ENCODE data around the gene SDC4.

DNA sequence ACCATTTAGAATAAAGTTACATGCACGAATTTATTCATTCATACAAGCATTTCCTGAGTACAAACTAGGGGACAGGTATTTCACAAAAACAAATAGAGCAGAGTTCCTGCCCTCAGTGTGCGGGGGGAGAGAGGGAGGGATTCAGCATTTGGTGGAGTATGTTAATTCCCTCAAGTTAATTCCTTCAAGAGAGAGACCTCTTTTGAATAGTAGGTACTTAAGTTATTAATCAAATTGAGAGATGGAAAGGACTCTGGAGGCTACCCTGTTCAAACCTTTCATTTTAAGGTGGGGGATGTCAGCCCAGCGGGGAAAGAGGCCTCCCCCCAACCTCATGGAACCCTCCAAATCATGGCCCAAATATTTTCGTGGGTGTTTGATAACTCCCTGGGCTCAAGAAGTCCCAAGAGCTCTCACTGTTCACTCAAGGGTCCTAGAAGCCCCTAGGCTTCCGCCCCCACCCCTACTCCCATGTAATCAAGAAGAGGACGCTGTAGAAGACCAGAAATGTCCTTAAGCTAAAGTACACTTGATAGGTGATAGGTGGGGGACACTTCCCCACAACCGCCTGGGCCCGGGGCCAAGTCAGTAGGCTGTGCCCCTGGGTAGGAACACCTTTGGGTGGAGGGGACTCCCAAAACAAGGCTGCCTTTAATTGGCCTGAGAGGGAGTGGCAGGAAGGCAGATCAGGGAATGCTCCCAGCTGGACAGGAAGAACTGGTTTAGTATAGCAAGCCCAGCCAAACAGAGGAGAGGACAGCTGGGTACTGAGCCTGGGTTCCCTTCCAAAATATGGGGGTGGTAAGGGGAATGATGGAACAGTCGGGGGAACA lies 2.9 kb downstream of the SDC4 start:
- TF ChIP-seq, protein P1, sequence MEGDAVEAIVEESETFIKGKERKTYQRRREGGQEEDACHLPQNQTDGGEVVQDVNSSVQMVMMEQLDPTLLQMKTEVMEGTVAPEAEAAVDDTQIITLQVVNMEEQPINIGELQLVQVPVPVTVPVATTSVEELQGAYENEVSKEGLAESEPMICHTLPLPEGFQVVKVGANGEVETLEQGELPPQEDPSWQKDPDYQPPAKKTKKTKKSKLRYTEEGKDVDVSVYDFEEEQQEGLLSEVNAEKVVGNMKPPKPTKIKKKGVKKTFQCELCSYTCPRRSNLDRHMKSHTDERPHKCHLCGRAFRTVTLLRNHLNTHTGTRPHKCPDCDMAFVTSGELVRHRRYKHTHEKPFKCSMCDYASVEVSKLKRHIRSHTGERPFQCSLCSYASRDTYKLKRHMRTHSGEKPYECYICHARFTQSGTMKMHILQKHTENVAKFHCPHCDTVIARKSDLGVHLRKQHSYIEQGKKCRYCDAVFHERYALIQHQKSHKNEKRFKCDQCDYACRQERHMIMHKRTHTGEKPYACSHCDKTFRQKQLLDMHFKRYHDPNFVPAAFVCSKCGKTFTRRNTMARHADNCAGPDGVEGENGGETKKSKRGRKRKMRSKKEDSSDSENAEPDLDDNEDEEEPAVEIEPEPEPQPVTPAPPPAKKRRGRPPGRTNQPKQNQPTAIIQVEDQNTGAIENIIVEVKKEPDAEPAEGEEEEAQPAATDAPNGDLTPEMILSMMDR (IDR thresholded peaks at IDR 0.05): no peak
- TF ChIP-seq POLR2A (IDR thresholded peaks at IDR 0.05) (no peak), EP300 (IDR thresholded peaks at IDR 0.05) (no peak)
